NOMO-1 treated with DMSO at 0.1 percent for 48 hours (cell line): ENCODE data around the gene SUSD1.

ENCODE experiments used
- DNase-seq: peaks from one replicate; lab custom pipeline; 2025; ENCODE audit not compliant: unreplicated experiment; lab: John Stamatoyannopoulos, UW

The SUSD1 gene

GRCh38 chr9:112020680-112021596 lies 154.2 kb downstream of the SUSD1 start:
- no peak for DNase-seq

GRCh38 chr9:112017878-112018277 lies 157.2 kb downstream of the SUSD1 start:
- no peak for DNase-seq

- no peak for DNase-seq
Observed at GRCh38 chr9:112015736-112016135, 159.4 kb downstream of the SUSD1 start.

GRCh38 chr9:112015149-112015548 lies 159.9 kb downstream of the SUSD1 start:
- no peak for DNase-seq

GRCh38 chr9:112013266-112013665 lies 161.8 kb downstream of the SUSD1 start:
- peak; percentile 23 for DNase-seq

GRCh38 chr9:112012026-112012902 lies 162.8 kb downstream of the SUSD1 start:
- peak; percentile 96 for DNase-seq

- no peak for DNase-seq
Observed at GRCh38 chr9:112011051-112011620, 164.0 kb downstream of the SUSD1 start.

GRCh38 chr9:112010537-112010936 lies 164.6 kb downstream of the SUSD1 start:
- no peak for DNase-seq

GRCh38 chr9:112009656-112010055 lies 165.4 kb downstream of the SUSD1 start:
- peak; percentile 72 for DNase-seq

GRCh38 chr9:112007575-112008240 lies 167.4 kb downstream of the SUSD1 start:
- DNase-seq, result no peak

GRCh38 chr9:112006361-112007020 lies 168.6 kb downstream of the SUSD1 start:
- no peak for DNase-seq

- peak; percentile 11 for DNase-seq
Observed at GRCh38 chr9:112005939-112006338, 169.2 kb downstream of the SUSD1 start.

GRCh38 chr9:112003538-112003937 lies 171.6 kb downstream of the SUSD1 start:
- DNase-seq, result no peak

- DNase-seq, result no peak
Observed at GRCh38 chr9:112002847-112003457, 172.1 kb downstream of the SUSD1 start.

- no peak for DNase-seq
Observed at GRCh38 chr9:112002131-112002846, 172.8 kb downstream of the SUSD1 start.

GRCh38 chr9:112000743-112001142 lies 174.4 kb downstream of the SUSD1 start:
- DNase-seq, result no peak

- no peak for DNase-seq
Observed at GRCh38 chr9:111999319-111999718, 175.8 kb downstream of the SUSD1 start.

GRCh38 chr9:111997831-111998230 lies 177.3 kb downstream of the SUSD1 start:
- DNase-seq, result no peak

GRCh38 chr9:111994831-111995458 lies 180.2 kb downstream of the SUSD1 start:
- no peak for DNase-seq
